Measurements from ENCODE around the gene FILIP1L.

Gene FILIP1L

DNA sequence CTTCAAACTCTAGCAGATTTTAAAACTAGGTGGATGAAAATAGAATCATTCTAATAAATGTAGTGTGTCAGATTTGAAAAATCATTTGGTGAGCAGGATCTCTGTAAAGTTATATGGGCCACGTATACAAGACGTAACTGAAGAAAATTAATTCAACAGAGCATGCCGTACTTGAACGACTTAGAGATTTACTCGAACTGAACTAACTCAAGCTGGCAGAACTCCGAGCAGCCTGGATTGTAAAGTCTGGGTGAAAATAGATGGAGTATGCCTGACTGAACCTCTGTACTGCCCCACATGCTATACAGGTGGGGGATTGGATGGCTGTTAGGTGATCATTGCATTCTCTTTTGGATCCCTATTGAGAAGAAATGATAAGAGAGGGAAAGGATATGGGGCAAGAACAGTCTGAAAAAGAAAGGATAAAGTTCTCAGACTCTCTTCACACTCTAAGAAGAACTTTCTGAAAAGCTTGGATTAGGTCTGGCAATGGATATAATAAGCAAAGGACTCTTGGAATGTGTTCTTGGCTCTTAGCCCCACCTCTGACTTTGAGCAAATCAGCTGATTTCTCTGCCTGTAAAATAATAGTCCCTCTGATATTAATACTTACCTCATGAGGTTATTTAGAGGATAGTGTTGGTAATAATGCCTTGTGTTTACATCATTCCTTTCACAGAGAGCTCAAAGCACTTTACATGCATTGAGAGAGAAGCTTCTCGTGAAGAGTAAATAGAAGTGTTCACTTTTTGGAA lies 147.5 kb downstream of the FILIP1L start:
- no peak for DNase-seq

DNA sequence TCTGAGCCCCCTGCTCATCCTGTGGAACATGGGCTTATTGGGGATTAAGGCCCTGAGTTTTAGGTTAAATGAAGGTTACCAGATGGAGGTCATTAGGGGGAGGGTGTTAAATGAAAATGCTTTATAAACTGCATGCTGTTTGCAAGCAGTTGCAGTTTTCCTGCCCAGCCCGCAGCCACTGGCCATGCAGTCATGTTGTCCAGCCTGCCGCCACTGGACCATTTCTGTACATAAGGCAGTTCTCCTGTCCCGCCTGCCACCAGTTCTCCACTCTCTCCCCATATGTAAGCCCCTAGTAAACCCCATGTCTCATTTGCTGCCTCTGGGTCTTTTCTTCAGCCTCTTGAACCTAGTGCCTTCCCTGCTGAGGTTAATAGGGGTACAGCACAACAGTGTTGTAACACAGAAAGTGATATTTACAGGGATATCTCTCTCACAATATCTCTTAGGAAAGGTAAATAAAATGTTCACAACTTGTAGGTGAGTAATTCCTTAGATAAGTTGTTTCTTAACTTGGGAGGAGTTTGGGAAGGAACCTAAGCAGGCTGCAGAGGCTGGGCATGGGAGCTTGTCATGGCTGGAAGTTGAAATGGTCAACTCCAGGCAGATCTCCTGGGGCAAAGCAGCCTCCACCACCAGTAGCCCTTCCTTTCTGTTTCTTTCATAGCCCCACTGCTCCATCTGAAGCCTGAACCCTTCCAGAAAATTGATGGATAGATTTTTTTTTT lies 148.5 kb downstream of the FILIP1L start:
- DNase-seq: no peak

DNA sequence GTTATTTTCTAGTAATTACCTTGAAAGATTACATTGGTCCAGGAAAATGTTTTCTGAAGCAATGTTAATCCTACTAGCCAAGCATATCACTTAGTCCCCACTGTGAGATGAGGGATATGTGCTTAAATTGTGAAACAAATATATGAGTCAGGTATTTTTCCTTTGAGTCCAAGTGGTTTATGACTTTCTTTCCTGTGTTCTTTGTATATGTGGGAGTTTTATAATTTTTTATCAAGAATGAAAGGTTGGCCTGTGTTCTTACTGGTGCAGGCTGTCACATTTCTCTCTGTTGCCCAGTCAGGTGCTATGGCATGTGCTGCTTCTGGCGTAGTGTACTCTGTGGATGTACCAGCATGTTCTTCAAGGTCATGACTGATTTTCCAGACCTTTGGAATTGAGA lies 149.2 kb downstream of the FILIP1L start:
- DNase-seq: no peak

DNA sequence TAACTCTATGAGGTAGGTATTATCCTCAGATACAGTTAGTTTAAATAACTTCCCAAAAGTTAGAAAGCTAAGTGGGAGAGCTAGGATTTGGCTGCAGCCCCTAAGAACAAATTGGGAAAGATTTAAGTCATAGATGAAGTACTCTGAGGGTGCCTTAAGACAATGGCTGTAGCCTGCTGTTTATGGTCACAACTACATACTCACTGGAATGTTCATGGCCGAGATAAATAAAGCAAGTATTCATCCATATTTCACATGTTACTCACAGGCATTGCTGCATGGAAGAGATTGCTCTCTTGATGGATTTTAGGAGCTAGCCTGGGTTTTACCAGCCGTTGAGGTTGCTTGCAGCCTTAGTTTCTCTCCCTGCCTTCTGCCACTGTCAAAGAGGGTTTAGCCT lies 151.6 kb downstream of the FILIP1L start:
- no peak for DNase-seq

DNA sequence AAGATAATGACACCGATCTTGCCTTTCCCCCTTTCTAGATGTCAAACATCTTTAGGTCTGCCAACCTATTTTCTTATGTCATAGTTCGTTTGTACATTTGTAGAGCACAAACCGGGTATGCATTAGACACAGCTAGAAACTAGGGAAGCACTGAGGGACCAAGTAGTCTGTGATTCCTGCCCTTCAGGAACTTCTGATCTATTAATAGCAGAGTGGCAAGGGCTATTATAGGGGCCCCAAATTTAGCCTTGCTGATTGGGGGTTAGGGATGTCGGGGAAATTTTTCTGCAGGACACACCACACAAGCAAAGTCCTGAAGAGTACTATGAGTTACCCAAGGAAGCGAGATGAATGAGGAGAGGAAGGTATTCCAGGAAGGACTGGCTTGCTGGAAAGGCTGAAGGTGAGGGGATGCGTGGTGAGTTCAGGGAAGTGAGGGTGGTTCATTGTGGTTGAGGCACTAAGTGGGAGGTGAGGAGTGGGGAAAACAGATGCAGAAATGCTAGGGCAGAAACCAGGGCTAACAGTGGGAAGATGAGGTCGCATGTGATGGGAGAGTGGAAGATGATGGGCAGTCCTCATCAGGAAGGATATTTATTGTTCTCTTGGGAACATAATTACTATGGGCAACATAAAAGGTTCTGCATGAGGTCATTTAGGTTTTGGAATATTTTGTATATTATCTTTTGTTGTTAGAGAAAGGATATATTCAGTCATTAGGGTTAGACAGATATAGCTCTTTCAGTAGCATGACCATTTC lies 152.4 kb downstream of the FILIP1L start:
- no peak for DNase-seq

DNA sequence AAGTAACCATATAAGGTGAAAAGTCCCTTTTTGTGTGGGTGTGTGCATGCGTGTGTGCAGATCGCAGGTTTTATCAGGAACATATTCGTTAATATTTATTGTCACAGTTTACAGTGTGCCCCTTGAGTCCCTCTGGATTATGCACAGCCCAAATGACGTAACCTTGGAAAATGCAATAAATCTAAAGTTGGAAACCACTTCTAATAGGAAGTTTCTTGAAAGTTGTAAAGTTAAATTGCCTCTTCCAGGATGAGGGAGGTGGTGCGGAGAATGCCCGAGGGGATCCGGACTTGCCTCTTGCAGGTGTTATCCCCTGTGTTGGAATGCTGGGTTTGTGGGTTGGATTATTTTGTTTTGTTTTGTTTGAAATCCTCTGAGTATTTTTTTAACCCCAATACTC lies 153.4 kb downstream of the FILIP1L start:
- no peak for DNase-seq

DNA sequence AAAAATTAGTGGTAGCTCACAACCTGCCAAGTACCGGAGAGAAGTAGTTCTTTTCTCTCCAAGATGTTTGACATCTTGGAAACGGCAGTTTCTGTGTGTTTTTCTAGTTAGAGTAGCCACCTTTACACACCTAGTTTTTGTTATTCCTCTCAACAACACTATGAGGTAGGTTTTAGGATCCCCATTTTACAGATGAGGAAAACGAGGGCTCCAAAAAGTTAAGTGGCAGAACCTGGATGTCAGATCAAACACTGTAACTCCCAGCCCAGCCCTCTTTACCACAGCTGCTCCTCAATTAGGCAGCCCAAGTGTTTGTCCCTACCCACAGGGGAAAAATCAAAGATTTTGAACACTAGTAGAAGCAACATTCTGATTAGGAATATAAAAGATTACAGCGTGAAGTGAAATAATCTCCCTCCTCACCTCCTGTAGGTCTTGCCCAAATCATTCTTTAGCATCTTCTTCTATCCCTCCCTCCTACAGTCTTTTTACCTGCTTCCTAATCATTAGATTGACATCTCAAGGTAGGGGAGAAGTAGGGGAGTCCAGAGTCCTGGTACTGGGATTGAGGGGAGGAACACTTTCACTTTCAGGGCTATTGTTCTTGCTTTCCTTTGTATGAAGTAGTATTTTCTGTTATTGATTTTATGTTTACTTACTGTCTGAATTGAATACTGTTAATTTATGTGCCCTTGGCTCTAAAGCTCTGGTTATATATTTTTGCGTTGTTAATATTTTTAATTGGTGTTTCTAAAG lies 154.0 kb downstream of the FILIP1L start:
- DNase-seq: no peak

DNA sequence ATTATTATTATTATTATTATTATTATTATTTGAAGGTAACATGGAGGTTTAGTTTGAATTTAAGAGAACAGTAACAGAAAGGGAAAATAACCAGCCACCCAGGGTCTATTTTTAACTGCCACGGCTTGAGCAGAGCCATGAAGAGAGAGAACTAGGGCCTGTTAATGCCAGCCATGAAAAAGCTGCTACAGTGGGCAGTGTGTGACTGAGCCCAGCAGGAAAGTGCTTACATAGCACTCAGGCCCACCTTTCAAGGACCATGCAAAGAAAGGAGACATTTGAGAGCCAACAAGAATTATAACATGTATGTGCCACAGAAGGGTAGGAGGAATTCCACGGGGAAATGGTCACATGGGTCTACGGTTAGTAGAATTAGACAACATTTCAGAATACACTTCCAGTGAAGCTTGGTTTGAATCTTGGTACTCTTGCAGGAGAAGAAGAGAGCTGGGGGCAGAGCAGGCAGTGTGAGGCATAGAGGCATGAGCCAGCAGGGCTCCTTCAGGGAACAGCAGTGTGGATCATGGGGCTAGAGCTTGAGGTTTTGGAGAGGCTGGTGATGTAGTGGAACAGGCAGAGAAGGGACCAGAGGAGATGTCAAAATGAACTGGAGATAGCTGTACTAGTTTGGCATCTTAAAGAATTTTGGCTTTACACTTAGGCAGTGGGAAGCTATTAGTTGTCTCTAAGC lies 155.9 kb downstream of the FILIP1L start:
- DNase-seq: no peak

DNA sequence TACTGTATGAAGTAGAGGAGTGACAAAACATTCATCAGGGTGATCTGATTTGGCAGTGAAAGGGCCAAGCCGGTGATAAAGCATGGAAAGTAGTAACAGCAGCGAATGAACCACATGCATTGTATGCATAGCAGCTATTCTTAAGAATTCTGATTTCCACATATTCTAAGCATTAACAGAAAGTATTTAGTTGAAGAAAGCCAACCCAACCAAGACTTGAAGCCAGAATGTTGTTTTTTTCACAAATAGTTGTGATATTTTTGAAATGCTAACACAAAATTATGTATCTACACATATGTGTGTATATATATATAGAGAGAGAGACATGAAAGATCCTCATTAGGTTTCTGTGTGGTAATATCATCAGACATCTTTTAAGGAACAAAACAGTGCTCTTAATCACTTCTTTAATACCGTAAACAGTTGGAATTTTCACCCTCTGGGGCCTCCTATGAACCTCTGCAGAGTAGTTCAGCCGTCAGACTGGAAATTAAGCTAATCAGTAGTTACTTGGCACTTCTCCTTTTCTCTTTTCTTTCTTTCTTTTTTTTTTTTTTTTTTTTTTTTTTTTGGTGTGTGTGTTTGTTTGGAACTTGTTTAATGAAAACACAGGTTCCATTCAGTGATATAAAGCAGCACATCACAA lies 157.0 kb downstream of the FILIP1L start:
- no peak for DNase-seq

DNA sequence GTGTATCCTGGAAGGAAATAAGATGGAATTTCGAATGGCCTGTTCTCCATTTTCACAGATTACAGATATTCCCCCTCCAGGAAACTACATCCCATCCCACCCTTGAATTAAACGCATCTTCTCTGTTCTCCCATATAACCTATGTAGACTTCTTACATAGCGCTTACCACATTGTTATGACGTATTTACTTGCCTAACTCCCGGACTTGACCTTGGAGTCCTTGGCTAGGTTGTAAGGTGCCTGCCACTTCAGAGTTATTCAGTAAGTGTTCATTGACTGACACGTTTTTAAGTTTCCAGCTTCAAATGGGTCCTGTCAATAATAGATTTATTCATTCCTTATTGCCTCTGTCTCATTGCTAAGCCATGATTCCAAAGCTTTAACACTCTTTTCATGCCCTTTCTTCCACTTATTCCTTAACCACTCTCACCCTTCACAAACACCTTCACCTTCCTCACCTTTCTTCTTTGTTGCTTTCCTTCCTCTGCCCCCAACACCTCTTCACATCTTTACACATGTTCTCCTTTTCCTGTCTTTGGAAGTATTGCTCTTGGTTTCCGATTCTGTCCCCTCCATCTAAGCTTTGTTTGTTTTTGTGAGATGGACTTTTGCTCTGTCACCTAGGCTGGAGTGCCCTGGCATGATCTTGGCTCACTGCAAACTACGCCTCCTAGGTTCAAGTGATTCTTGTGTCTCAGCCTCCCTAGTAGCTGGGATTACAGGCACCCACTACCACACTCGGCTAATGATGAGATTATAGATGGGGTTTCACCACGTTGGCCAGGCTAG lies 158.3 kb downstream of the FILIP1L start:
- no peak for DNase-seq

DNA sequence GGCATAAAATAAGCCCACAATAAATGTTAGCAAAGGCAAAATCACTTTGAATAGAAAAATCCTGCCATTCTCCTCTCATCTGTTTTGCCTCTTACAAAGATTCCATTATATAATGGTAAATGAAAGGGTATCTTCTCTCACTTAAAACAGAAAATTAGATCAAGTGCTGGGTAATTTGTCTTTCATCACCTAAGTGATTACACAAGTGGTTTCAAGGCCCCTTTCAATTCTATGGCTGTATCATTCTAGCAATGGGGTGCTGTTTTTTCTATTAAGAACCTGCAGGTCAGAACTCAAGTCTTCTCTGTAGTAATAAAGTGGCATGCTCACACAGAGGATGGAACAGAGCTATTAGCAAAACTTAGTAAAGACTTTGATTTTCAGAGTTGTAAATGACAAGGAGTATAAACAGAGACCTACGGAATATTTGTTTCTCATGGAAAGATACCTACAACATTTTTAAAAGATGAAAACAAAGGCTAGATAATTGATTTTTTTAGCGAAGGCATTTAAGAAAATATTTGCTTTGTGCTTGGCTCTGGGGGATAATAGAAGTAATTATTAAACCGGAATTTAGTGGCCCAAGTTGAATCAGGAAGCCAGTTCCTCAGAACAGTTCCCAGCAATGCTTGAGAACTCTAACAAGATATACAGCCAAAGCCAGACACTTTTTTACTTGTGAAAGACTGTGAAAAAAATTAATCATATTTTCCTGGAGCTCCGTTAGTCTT lies 159.2 kb downstream of the FILIP1L start:
- no peak for DNase-seq

DNA sequence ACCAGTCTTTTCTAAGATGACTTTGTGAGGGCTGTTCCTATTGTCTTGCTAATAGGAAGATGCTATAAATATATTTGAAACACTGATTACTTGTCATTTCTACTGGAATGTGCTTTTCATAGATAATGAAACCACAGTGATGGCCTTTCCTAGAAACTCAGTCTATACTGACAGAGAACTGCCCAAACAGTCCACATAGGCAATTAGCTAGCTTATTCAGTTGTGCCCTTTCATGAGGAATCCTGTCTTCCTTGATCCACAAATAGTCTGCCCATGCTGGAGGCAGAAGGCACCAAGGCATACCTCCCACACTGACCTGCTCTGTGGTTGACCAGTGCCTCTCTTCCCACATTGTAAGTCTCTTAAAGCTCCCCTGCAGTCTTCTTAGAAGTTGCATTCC lies 160.7 kb downstream of the FILIP1L start:
- DNase-seq: no peak

DNA sequence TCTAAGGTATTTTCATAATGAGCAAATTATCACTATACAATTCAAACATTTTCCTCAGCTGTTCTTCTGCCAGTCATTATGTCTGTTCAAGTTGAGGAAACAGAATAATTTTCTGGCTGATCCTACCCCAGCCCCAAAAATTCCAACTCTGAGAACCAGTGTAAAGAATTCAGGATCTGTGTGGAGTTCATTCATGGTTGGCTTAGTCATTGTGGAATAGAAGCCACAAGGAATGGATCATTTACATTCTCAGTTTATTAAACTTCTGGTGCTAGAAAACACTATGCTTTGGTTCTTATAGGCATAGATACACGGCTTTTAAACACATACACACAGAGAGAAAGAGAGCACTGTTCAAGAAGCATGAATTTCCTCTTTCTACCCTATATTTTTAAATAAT lies 162.0 kb downstream of the FILIP1L start:
- no peak for DNase-seq

DNA sequence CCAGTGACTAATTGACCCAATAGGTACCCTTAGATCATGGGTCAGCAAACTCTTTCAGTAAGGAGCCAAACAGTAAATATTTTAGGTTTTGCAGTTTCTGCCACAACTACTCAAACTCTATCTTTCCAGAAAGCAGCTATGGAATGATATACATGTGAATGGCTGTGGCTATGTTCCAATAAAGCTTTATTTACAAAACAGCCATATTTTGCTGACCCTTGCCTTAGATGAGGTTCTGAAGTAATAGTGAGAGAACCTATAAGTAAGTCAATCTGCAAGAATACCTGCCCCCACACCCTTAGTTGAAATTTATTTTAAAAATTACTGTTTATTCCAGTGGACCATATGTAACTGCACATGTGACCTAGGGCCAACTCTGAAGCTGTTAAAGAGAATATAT lies 162.6 kb downstream of the FILIP1L start:
- DNase-seq: no peak

DNA sequence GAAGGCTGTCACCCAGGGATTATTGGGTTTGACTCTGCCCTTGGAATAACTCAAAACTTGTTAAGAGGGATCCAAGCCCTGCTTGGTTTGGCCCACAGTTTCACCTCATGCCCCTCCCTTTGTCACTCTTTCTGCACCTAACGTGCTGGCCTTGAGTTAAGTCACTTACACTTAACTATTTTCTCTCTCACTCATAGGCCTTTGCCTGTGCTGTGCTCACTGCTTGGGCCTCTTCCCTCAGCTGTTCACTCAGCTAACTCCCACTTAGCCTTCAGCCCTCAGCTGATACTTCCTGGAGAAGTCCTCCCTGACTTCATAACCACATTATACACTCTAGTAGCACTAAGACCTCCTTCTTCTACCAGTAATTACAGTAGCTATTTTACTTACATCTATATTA lies 163.4 kb downstream of the FILIP1L start:
- no peak for DNase-seq

DNA sequence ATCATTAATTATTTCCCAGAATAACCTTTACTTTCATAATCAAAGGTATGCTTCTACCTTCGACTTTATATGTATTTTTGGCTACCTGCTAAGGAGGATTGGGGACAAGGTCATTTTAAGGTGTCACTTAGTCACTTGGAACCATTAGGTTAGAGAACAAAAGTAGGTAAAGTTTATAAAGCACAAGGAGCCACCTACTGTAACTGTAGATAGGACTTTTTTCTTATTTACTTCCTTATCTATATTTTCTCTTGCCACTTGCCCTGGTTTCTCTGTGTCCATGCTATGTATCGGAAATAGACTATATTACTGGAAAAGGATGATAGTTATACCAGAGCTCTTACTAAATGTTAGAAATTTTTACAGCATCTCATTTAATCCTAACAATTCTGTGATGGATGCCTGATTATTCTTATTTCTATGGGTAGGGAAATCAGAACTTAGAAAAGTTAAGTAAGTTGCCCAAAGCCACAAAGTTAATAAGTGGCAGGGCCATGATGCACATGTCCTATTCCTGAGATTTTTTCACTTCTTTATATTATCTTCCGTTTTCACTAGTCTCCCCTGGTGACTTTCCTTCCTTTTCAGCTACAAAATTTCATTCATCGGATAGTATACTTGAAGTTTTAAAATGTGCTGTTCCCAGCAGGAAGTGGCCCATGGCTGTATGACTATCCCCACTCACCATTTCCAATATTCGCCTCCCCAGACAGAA lies 164.2 kb downstream of the FILIP1L start:
- DNase-seq: no peak

DNA sequence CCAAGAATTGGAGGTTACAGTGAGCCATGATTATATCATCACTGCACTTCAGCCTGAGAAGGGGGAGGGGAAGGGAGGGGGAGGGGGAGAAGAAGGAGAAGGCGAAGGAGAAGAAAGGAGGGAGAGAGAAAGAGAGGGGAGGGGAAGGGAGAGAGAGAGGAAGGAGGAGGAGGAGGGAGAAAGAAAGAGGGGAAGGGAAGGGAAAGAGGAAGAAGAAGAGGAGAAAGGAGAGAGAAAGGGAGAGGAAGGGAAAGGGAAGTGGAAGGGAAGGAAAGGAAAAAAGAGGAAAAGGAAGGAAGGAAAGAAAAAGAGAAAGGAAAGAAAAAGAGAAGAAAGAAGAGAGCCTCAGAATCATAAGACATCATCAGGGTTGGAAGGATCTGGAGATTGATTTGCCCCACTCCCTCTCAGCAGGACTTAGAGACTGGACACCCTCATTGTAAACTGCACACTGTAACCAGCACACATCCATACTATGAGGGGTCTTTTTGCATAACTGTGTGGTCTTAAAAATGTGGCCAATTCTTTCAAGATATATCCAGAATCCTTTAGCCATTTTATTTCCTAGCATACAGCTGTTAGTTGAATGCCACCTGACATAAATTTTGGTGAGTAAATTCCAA lies 165.7 kb downstream of the FILIP1L start:
- DNase-seq: no peak

DNA sequence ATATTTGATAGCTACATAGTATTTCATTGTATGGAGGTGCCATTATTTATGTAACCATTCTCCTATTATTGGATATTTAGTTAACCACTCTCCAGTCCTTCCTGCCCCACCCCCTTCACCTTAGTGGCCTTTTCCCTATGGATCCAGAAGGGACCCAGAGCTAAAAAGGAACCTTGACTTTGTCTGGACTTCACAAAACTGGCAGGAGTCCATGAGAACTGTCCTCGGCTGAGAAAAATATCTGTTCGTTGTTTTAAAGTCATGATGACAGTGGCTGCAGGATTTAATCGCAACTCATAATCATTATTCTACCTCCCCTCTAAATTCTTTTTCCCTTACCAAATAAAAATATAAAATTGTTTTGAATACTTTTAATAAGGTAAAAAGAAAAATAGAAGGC lies 166.9 kb downstream of the FILIP1L start:
- no peak for DNase-seq

DNA sequence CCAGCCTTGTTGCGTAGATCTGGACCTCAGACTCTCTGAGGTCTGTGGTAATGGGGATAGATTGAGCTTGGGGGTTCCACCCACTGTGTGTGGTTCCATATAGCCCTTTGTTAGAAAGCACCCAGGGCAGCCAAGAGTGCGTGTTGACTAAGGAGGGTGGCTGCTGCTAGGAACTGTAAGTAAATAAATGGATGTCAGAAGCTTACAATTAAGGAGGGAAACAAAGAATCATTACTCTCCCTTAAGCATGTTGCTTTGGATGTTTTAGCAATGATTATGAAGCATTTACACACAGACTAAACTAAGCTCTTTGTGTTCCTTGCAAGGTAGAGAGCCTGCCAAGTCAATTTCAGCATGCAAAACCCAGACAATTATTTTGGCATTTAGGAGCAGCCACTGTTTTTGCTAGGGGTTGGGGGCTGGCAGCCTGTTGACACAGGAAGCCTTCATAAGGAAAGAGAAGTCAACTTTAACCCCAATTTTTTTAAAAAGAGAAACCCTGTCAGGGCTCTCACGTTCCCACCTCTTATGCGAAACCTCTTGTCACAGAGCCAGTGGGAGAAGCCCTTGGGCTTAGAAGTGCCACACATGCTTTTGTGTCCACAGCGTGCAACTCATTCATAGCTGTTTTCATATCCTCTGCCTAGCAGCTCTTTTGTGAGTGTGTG lies 168.8 kb downstream of the FILIP1L start:
- no peak for DNase-seq
